Measurements from ENCODE around the gene ACE.

The ACE gene

DNA sequence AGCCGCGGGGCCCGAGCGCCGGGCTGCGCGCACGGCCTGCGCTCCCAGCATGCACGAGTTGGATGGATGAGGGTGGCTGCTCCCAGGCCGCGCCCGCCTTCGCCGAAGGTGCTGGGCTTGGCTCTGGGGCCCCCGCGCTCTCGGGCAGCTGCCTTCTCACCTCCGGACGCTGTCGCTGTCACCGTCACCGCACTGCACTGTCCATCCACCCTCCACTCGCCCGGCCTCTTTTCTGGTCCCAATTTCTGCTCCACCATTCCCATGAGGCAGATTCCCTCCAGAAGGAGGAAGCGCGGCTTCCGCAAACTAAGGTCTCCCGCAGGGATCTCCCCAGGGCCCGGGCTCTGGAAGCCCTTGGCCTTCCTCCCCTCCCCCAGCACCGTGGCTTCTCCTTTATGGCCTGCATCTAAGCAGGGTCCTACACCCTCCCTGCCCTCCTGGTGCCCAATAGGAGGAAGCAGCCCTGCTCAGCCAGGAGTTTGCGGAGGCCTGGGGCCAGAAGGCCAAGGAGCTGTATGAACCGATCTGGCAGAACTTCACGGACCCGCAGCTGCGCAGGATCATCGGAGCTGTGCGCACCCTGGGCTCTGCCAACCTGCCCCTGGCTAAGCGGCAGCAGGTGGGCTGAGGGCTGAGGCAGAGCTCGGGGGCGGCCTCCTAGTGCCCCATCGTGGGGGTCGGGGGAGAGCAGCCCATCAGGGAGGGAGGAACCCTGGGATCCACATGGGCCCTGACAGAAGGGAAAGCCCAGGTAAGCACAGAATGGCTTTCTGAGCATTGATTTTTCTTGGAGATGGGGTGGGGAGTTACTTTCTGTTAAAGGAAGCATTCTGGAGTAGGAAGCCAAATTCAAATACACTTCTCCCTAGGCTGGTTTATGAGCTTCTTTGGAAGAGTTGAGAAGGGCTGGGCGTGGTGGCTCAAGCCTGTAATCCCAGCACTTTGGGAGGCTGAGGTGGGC, 899 bp downstream of the ACE start (continued):
- TF ChIP-seq, protein P1, sequence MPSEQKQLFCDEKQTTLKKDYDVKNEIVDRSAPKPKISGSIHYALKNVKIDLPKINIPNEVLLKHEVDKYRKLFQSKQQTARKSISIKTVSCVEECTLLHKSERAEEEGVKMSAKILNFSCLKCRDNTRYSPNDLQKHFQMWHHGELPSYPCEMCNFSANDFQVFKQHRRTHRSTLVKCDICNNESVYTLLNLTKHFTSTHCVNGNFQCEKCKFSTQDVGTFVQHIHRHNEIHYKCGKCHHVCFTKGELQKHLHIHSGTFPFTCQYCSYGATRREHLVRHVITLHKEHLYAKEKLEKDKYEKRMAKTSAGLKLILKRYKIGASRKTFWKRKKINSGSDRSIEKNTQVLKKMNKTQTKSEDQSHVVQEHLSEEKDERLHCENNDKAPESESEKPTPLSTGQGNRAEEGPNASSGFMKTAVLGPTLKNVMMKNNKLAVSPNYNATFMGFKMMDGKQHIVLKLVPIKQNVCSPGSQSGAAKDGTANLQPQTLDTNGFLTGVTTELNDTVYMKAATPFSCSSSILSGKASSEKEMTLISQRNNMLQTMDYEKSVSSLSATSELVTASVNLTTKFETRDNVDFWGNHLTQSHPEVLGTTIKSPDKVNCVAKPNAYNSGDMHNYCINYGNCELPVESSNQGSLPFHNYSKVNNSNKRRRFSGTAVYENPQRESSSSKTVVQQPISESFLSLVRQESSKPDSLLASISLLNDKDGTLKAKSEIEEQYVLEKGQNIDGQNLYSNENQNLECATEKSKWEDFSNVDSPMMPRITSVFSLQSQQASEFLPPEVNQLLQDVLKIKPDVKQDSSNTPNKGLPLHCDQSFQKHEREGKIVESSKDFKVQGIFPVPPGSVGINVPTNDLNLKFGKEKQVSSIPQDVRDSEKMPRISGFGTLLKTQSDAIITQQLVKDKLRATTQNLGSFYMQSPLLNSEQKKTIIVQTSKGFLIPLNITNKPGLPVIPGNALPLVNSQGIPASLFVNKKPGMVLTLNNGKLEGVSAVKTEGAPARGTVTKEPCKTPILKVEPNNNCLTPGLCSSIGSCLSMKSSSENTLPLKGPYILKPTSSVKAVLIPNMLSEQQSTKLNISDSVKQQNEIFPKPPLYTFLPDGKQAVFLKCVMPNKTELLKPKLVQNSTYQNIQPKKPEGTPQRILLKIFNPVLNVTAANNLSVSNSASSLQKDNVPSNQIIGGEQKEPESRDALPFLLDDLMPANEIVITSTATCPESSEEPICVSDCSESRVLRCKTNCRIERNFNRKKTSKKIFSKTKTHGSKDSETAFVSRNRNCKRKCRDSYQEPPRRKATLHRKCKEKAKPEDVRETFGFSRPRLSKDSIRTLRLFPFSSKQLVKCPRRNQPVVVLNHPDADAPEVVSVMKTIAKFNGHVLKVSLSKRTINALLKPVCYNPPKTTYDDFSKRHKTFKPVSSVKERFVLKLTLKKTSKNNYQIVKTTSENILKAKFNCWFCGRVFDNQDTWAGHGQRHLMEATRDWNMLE (tag by site-specific recombination; conservative IDR thresholded peaks at IDR 0.05; ENCODE audit: low read depth), result no peak
- TF ChIP-seq, protein P2, sequence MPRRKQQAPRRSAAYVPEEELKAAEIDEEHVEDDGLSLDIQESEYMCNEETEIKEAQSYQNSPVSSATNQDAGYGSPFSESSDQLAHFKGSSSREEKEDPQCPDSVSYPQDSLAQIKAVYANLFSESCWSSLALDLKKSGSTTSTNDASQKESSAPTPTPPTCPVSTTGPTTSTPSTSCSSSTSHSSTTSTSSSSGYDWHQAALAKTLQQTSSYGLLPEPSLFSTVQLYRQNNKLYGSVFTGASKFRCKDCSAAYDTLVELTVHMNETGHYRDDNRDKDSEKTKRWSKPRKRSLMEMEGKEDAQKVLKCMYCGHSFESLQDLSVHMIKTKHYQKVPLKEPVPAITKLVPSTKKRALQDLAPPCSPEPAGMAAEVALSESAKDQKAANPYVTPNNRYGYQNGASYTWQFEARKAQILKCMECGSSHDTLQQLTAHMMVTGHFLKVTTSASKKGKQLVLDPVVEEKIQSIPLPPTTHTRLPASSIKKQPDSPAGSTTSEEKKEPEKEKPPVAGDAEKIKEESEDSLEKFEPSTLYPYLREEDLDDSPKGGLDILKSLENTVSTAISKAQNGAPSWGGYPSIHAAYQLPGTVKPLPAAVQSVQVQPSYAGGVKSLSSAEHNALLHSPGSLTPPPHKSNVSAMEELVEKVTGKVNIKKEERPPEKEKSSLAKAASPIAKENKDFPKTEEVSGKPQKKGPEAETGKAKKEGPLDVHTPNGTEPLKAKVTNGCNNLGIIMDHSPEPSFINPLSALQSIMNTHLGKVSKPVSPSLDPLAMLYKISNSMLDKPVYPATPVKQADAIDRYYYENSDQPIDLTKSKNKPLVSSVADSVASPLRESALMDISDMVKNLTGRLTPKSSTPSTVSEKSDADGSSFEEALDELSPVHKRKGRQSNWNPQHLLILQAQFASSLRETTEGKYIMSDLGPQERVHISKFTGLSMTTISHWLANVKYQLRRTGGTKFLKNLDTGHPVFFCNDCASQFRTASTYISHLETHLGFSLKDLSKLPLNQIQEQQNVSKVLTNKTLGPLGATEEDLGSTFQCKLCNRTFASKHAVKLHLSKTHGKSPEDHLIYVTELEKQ (tag by site-specific recombination; IDR thresholded peaks at IDR 0.05; ENCODE audit: borderline replicate concordance), result no peak
- TF ChIP-seq HOXC10 (CRISPR knock-in tag; IDR thresholded peaks at IDR 0.05) (no peak), ZBTB21 (tag by site-specific recombination; IDR thresholded peaks at IDR 0.05) (no peak), ZNF623 (tag by site-specific recombination; IDR thresholded peaks at IDR 0.05) (no peak), ZNF23 (tag by site-specific recombination; IDR thresholded peaks at IDR 0.05; ENCODE audit: borderline replicate concordance) (no peak), ZNF548 (tag by site-specific recombination; IDR thresholded peaks at IDR 0.05) (no peak), ZNF707 (tag by site-specific recombination; IDR thresholded peaks at IDR 0.05) (no peak), ZFP69B (tag by site-specific recombination; IDR thresholded peaks at IDR 0.05) (0 out of 2 replicates have a peak, but pooled peaks have one; percentile 27), ZNF248 (tag by site-specific recombination; IDR thresholded peaks at IDR 0.05) (no peak), YY2 (tag by site-specific recombination; IDR thresholded peaks at IDR 0.05) (no peak), ZNF530 (tag by site-specific recombination; IDR thresholded peaks at IDR 0.05; ENCODE audit: low read depth) (no peak), ZFP37 (tag by site-specific recombination; IDR thresholded peaks at IDR 0.05) (no peak), TCF7L2 (IDR thresholded peaks at IDR 0.05; ENCODE audit: borderline replicate concordance, low read depth, low read length) (no peak), ZNF585B (tag by site-specific recombination; IDR thresholded peaks at IDR 0.05) (0 out of 2 replicates have a peak, but pooled peaks have one; percentile 3), ZNF292 (tag by site-specific recombination; IDR thresholded peaks at IDR 0.05; ENCODE audit: borderline replicate concordance, low read depth) (no peak), GLIS1 (tag by site-specific recombination; IDR thresholded peaks at IDR 0.05) (peak; percentile 80), ZFP3 (tag by site-specific recombination; IDR thresholded peaks at IDR 0.05; ENCODE audit: low read depth) (no peak), ZNF768 (tag by site-specific recombination; IDR thresholded peaks at IDR 0.05) (no peak), MYNN (tag by site-specific recombination; IDR thresholded peaks at IDR 0.05; ENCODE audit: borderline replicate concordance) (no peak), ZNF24 (tag by site-specific recombination; IDR thresholded peaks at IDR 0.05) (no peak), ZNF423 (tag by site-specific recombination; IDR thresholded peaks at IDR 0.05) (peak; percentile 89), REPIN1 (tag by site-specific recombination; IDR thresholded peaks at IDR 0.05; ENCODE audit: low read depth) (no peak)
- TF ChIP-seq, protein P3, sequence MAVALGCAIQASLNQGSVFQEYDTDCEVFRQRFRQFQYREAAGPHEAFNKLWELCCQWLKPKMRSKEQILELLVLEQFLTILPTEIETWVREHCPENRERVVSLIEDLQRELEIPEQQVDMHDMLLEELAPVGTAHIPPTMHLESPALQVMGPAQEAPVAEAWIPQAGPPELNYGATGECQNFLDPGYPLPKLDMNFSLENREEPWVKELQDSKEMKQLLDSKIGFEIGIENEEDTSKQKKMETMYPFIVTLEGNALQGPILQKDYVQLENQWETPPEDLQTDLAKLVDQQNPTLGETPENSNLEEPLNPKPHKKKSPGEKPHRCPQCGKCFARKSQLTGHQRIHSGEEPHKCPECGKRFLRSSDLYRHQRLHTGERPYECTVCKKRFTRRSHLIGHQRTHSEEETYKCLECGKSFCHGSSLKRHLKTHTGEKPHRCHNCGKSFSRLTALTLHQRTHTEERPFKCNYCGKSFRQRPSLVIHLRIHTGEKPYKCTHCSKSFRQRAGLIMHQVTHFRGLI (tag by site-specific recombination; IDR thresholded peaks at IDR 0.05), result peak; percentile 49; the same call in 1 of the 2 replicates
- TF ChIP-seq, protein P4, sequence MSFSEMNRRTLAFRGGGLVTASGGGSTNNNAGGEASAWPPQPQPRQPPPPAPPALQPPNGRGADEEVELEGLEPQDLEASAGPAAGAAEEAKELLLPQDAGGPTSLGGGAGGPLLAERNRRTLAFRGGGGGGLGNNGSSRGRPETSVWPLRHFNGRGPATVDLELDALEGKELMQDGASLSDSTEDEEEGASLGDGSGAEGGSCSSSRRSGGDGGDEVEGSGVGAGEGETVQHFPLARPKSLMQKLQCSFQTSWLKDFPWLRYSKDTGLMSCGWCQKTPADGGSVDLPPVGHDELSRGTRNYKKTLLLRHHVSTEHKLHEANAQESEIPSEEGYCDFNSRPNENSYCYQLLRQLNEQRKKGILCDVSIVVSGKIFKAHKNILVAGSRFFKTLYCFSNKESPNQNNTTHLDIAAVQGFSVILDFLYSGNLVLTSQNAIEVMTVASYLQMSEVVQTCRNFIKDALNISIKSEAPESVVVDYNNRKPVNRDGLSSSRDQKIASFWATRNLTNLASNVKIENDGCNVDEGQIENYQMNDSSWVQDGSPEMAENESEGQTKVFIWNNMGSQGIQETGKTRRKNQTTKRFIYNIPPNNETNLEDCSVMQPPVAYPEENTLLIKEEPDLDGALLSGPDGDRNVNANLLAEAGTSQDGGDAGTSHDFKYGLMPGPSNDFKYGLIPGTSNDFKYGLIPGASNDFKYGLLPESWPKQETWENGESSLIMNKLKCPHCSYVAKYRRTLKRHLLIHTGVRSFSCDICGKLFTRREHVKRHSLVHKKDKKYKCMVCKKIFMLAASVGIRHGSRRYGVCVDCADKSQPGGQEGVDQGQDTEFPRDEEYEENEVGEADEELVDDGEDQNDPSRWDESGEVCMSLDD (tag by site-specific recombination; IDR thresholded peaks at IDR 0.05), result peak; percentile 78
- TF ChIP-seq, protein P5, sequence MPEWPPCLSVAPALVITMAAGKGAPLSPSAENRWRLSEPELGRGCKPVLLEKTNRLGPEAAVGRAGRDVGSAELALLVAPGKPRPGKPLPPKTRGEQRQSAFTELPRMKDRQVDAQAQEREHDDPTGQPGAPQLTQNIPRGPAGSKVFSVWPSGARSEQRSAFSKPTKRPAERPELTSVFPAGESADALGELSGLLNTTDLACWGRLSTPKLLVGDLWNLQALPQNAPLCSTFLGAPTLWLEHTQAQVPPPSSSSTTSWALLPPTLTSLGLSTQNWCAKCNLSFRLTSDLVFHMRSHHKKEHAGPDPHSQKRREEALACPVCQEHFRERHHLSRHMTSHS (tag by site-specific recombination; IDR thresholded peaks at IDR 0.05), result no peak

All from HEK293 (cell line).